NCI-H345 (cell line): Measurements from ENCODE around the gene PBRM1.

ENCODE experiments used
- DNase-seq: peaks from one replicate; lab custom pipeline; 2025; lab: John Stamatoyannopoulos, UW

PBRM1 gene

GRCh38 chr3:52524752-52525679 lies 160.7 kb downstream of the PBRM1 start:
- peak; percentile 89 for DNase-seq

- DNase-seq = no peak
Measured at GRCh38 chr3:52524258-52524751, 161.4 kb downstream of the PBRM1 start.

- DNase-seq = no peak
Measured at GRCh38 chr3:52523386-52524257, 162.1 kb downstream of the PBRM1 start.

DNA sequence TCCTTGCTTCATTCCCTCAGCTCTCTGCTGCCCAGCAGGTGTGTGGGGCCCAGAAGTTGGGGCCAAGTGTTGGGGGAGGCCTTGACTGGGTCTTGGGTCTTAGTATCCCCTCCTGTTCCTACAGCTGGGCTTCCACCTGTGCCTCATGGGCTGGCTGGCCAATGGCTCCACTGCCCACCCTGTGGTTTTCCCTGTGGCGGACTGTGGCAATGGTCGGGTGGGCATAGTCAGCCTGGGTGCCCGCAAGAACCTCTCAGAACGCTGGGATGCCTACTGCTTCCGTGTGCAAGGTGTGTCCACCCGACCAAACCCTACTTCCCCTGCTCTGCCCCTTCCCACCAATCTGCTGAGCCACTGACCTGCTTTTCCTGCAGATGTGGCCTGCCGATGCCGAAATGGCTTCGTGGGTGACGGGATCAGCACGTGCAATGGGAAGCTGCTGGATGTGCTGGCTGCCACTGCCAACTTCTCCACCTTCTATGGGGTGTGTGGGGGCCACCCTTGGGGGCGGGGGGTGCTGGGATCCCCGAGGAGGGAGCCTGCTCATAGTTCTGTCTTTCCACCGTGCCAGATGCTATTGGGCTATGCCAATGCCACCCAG lies 163.0 kb downstream of the PBRM1 start:
- DNase-seq = no peak

DNA sequence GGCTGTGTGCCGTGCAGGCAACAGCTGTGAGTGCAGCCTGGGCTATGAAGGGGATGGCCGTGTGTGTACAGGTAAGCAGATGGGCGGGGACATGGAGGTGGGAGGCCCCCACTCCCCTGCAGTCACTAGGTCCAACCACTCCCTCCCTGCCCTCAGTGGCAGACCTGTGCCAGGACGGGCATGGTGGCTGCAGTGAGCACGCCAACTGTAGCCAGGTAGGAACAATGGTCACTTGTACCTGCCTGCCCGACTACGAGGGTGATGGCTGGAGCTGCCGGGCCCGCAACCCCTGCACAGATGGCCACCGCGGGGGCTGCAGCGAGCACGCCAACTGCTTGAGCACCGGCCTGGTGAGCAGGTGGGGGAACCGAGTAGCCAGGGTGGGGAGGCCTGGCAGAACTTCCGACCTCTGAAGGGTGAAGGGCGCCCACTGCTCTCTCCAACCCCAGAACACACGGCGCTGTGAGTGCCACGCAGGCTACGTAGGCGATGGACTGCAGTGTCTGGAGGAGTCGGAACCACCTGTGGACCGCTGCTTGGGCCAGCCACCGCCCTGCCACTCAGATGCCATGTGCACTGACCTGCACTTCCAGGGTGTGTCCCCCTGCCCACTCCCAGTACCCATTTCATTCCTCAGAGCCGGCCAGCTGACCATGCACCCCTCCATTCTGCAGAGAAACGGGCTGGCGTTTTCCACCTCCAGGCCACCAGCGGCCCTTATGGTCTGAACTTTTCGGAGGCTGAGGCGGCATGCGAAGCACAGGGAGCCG lies 163.6 kb downstream of the PBRM1 start:
- DNase-seq = no peak

- no peak for DNase-seq
Measured at GRCh38 chr3:52521488-52521824, 164.3 kb downstream of the PBRM1 start.

GRCh38 chr3:52520716-52521487 lies 164.8 kb downstream of the PBRM1 start:
- DNase-seq = no peak

- DNase-seq = no peak
Measured at GRCh38 chr3:52520141-52520667, 165.5 kb downstream of the PBRM1 start.

DNA sequence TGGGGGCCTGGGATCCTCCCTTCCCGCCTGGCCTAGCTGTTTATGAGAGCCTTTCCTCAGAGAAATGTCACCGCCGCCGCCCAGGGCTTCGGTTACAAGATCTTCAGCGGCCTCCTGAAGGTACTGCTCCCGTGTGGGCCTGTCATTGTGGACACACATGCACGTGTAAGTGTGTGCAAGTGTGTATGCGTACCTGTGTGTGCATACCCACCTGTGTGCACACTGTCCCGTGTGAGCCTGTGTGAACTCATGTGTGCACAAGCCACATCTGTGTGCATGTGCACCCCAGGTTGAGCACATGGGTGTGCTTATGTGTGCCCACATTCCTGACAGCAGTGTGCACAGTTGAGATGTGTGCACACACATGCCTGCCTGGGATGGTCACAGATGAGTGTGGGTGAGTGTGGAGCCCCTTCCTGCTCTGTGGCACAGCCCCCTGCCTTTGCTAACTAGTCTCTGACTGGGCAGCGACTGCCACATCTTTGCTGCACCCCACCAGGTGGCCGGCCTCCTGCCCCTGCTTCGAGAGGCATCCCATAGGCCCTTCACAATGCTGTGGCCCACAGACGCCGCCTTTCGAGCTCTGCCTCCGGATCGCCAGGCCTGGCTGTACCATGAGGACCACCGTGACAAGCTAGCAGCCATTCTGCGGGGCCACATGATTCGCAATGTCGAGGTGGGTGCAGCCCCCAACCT lies 166.1 kb downstream of the PBRM1 start:
- DNase-seq = no peak

GRCh38 chr3:52518723-52519444 lies 166.8 kb downstream of the PBRM1 start:
- no peak for DNase-seq

GRCh38 chr3:52517796-52518722 lies 167.7 kb downstream of the PBRM1 start:
- DNase-seq = no peak

GRCh38 chr3:52516509-52517195 lies 169.1 kb downstream of the PBRM1 start:
- DNase-seq = no peak

- DNase-seq = no peak
Measured at GRCh38 chr3:52515192-52515591, 170.5 kb downstream of the PBRM1 start.

- DNase-seq = no peak
Measured at GRCh38 chr3:52514576-52514975, 171.1 kb downstream of the PBRM1 start.

GRCh38 chr3:52513281-52513680 lies 172.4 kb downstream of the PBRM1 start:
- no peak for DNase-seq

GRCh38 chr3:52512727-52513126 lies 173.0 kb downstream of the PBRM1 start:
- DNase-seq = no peak

DNA sequence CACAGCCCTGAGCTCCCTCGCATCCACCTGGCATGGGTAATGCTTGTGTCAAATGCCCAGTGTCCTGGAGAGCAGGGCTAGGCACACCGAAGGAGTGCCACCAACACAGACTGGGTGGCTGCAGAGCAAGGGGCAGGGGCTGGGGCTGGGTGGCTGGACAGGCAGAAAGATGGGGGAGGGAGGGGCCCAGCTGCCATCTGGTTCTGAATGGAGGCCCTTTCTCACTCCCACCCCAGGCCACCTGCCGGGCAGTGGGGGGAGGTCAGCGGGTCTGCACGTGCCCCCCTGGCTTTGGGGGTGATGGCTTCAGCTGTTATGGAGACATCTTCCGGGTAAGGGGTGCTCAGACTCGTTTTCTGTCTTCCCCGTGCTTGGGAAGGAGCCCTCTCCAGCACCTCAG lies 173.6 kb downstream of the PBRM1 start:
- no peak for DNase-seq

DNA sequence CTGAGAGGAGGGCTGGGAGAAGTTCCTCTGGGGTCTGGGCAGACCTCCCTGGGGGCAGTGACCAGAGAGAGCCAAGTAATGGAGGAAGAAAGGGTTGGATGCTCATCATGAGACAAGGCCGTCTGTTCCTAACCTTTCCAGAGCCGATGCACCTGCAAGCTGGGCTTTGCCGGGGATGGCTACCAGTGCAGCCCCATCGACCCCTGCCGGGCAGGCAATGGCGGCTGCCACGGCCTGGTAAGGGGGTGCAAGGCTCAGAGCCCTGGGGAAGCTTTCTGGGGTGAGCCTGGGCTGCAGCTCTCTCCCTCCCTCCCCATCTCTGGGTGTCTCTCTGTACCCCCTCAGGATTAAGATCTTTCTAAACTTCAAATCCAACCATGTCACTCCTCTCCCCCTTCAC lies 174.2 kb downstream of the PBRM1 start:
- DNase-seq = no peak
